ENCODE data around the gene NDUFB7. TPM values are rescaled to one million over a fixed set of nuclear protein-coding genes. Genes with fewer than 3 reads are reported as not detected.

The NDUFB7 gene
- total RNA-seq, 2 donors from 2014 or later: 157 to 177 TPM

- DNase-seq (ENCODE audit: low spot score): peak; percentile 84
- intact Hi-C loops (cut with DNase I): no loop called here
These were observed 34.8 kb downstream of the NDUFB7 start for GRCh38 chr19:14536926-14537692.

GRCh38 chr19:14533450-14533849 lies 38.4 kb downstream of the NDUFB7 start:
- intact Hi-C loops (cut with DNase I): no loop called here

GRCh38 chr19:14530506-14530905 lies 41.4 kb downstream of the NDUFB7 start:
- intact Hi-C loops (cut with DNase I): no loop called here
- DNase-seq (ENCODE audit: low spot score): no peak

More at GRCh38 chr19:14533450-14533849, 38.4 kb downstream of the NDUFB7 start:
- no peak for DNase-seq (ENCODE audit: low spot score)

- no peak for DNase-seq (ENCODE audit: low spot score)
- intact Hi-C loops (cut with DNase I): no loop called here
These were observed 41.9 kb downstream of the NDUFB7 start for GRCh38 chr19:14530005-14530348.

GRCh38 chr19:14529254-14530004 lies 42.4 kb downstream of the NDUFB7 start, which contains the start of gene TECR:
Gene TECR, plus strand, starts transcription at chr19:14529594. Its CDS starts 103 bp downstream, at chr19:14529697.
- intact Hi-C loops (cut with DNase I): no loop called here
- peak; percentile 100 for DNase-seq (ENCODE audit: low spot score)

GRCh38 chr19:14528419-14529253 lies 43.2 kb downstream of the NDUFB7 start:
- DNase-seq (ENCODE audit: low spot score): no peak
- intact Hi-C loops (cut with DNase I): no loop called here

GRCh38 chr19:14526423-14526822 lies 45.4 kb downstream of the NDUFB7 start:
- intact Hi-C loops (cut with DNase I): no loop called here

GRCh38 chr19:14525729-14526128 lies 46.1 kb downstream of the NDUFB7 start:
- intact Hi-C loops (cut with DNase I): no loop called here
- DNase-seq (ENCODE audit: low spot score): no peak

More at GRCh38 chr19:14526423-14526822, 45.4 kb downstream of the NDUFB7 start:
- no peak for DNase-seq (ENCODE audit: low spot score)

- intact Hi-C loops (cut with DNase I): no loop called here
- DNase-seq (ENCODE audit: low spot score): no peak
These were observed 51.3 kb downstream of the NDUFB7 start for GRCh38 chr19:14520543-14520942.

- intact Hi-C loops (cut with DNase I): no loop called here
- no peak for DNase-seq (ENCODE audit: low spot score)
These were observed 51.9 kb downstream of the NDUFB7 start for GRCh38 chr19:14519860-14520407.

GRCh38 chr19:14519245-14519859 lies 52.5 kb downstream of the NDUFB7 start:
- DNase-seq (ENCODE audit: low spot score): no peak
- intact Hi-C loops (cut with DNase I): no loop called here

GRCh38 chr19:14517840-14518505 lies 53.9 kb downstream of the NDUFB7 start, which contains the start of gene DNAJB1:
Gene DNAJB1, minus strand, starts transcription at chr19:14518397. Its CDS starts 48 bp downstream, at chr19:14518349.
- intact Hi-C loops (cut with DNase I): no loop called here

GRCh38 chr19:14517446-14517839 lies 54.4 kb downstream of the NDUFB7 start:
- DNase-seq (ENCODE audit: low spot score): peak; percentile 87
- intact Hi-C loops (cut with DNase I): no loop called here

More at GRCh38 chr19:14517840-14518505, 53.9 kb downstream of the NDUFB7 start, which contains the start of gene DNAJB1:
- DNase-seq (ENCODE audit: low spot score): peak; percentile 94

- intact Hi-C loops (cut with DNase I): no loop called here
- no peak for DNase-seq (ENCODE audit: low spot score)
These were observed 55.0 kb downstream of the NDUFB7 start for GRCh38 chr19:14516746-14517438.
